HEK293 (cell line): Measurements from ENCODE around the gene KIF17.

Source experiments
- CTCF ChIA-PET: fragments of 350-600 bp; formaldehyde crosslinking; extraction: SDS; loops from one replicate; lab custom pipeline; 2021; ENCODE audit warnings: antibody characterized with exemption; lab: Yijun Ruan, JAX
- POLR2A ChIA-PET: fragments of 300-600 bp; formaldehyde crosslinking; extraction: SDS; loops from one replicate; lab custom pipeline; 2020; ENCODE audit warnings: antibody characterized with exemption, inconsistent platforms; lab: Yijun Ruan, JAX
- H3K27ac ChIP-seq: fragments of 200-500 bp; sonication (Bioruptor generic); 2 replicates; pipeline ENCODE4 v1.5.1; 2014; ENCODE audit warnings: low read depth, low read length, control low read depth, inconsistent platforms; ENCODE audit errors: extremely low read depth
- H3K36me3 ChIP-seq, 2 experiments: fragments of 200-500 bp in 1 of 2; sonication (Bioruptor generic) in 1 of 2; 1 replicate in 1 of 2; 2 replicates in 1 of 2; pipeline ENCODE4 v1.5.1; 2014 to 2017; ENCODE audit warnings: inconsistent platforms in 2 of 2, low read length in 2 of 2; ENCODE audit not compliant: control insufficient read depth in 2 of 2, insufficient read depth in 1 of 2
- H3K4me1 ChIP-seq: fragments of 200-500 bp; sonication (Bioruptor generic); 2 replicates; pipeline ENCODE4 v1.5.1; 2014; ENCODE audit warnings: mild to moderate bottlenecking, low read length, inconsistent platforms; ENCODE audit not compliant: control insufficient read depth, insufficient read depth
- H3K4me3 ChIP-seq: 2 replicates; pipeline ENCODE4 v1.5.1; 2011; ENCODE audit warnings: low read depth, mild to moderate bottlenecking, control low read depth, low read length, moderate library complexity
- H3K9me3 ChIP-seq: fragments of 200-500 bp; sonication (Bioruptor generic); 2 replicates; pipeline ENCODE4 v1.5.1; 2014; ENCODE audit warnings: low read depth, low read length, inconsistent platforms; ENCODE audit not compliant: control insufficient read depth, insufficient read depth
- CTCF ChIP-seq: fragments of 450-650 bp; formaldehyde crosslinking; IDR thresholded peaks from 2 replicates; pipeline ENCODE4 v1.5.1; 2016; ENCODE audit warnings: missing biosample characterization, missing genetic modification characterization
- GLIS1 ChIP-seq: fragments of 450-650 bp; formaldehyde crosslinking; IDR thresholded peaks from 2 replicates; pipeline ENCODE4 v1.5.1; 2016; ENCODE audit warnings: missing biosample characterization, missing genetic modification characterization
- HIC1 ChIP-seq: fragments of 450-650 bp; formaldehyde crosslinking; IDR thresholded peaks from 2 replicates; pipeline ENCODE4 v1.5.1; 2016; ENCODE audit warnings: missing biosample characterization, missing genetic modification characterization
- IKZF3 ChIP-seq: fragments of 450-650 bp; IDR thresholded peaks from 2 replicates; pipeline ENCODE4 v1.5.0; 2018; ENCODE audit warnings: missing biosample characterization, mild to moderate bottlenecking, missing genetic modification characterization, moderate library complexity
- INSM2 ChIP-seq: fragments of 450-650 bp; formaldehyde crosslinking; IDR thresholded peaks from 2 replicates; pipeline ENCODE4 v1.5.1; 2016; ENCODE audit warnings: missing biosample characterization, missing genetic modification characterization
- KLF10 ChIP-seq: fragments of 450-650 bp; IDR thresholded peaks from 2 replicates; pipeline ENCODE4 v1.5.1; 2018; ENCODE audit warnings: missing biosample characterization, mild to moderate bottlenecking, missing genetic modification characterization
- KLF16 ChIP-seq: fragments of 450-650 bp; formaldehyde crosslinking; IDR thresholded peaks from 2 replicates; pipeline ENCODE4 v1.5.1; 2017; ENCODE audit warnings: missing biosample characterization, missing genetic modification characterization
- SP3 ChIP-seq: fragments of 450-650 bp; formaldehyde crosslinking; IDR thresholded peaks from 2 replicates; pipeline ENCODE4 v1.5.1; 2016; ENCODE audit warnings: missing biosample characterization, missing genetic modification characterization
- ZBTB10 ChIP-seq: fragments of 450-650 bp; formaldehyde crosslinking; IDR thresholded peaks from 2 replicates; pipeline ENCODE4 v1.5.1; 2016; ENCODE audit warnings: missing biosample characterization, missing genetic modification characterization
- ZBTB44 ChIP-seq: fragments of 450-650 bp; IDR thresholded peaks from 2 replicates; pipeline ENCODE4 v1.5.1; 2018; ENCODE audit warnings: missing biosample characterization, mild to moderate bottlenecking, missing genetic modification characterization
- ZNF341 ChIP-seq: fragments of 450-650 bp; formaldehyde crosslinking; IDR thresholded peaks from 2 replicates; pipeline ENCODE4; 2016; ENCODE audit warnings: low read depth, missing biosample characterization, missing genetic modification characterization
- ZNF423 ChIP-seq: fragments of 450-650 bp; formaldehyde crosslinking; IDR thresholded peaks from 2 replicates; pipeline ENCODE4 v1.5.1; 2016; ENCODE audit warnings: missing biosample characterization, missing genetic modification characterization
- ZNF426 ChIP-seq: fragments of 450-650 bp; formaldehyde crosslinking; IDR thresholded peaks from 2 replicates; pipeline ENCODE4 v1.5.1; 2017; ENCODE audit warnings: missing biosample characterization, missing genetic modification characterization, mild to moderate bottlenecking, inconsistent platforms, moderate library complexity
- ZNF449 ChIP-seq: fragments of 450-650 bp; formaldehyde crosslinking; IDR thresholded peaks from 2 replicates; pipeline ENCODE4 v1.5.1; 2017; ENCODE audit warnings: missing biosample characterization, mild to moderate bottlenecking, missing genetic modification characterization, moderate library complexity
- ZNF621 ChIP-seq: fragments of 450-650 bp; formaldehyde crosslinking; IDR thresholded peaks from 2 replicates; pipeline ENCODE4 v1.5.1; 2017; ENCODE audit warnings: missing biosample characterization, missing genetic modification characterization
- ZNF623 ChIP-seq: fragments of 450-650 bp; formaldehyde crosslinking; IDR thresholded peaks from 2 replicates; pipeline ENCODE4 v1.5.1; 2016; ENCODE audit warnings: missing biosample characterization, missing genetic modification characterization
- ZNF626 ChIP-seq: fragments of 450-650 bp; sonication (Bioruptor Pico); formaldehyde crosslinking; IDR thresholded peaks from 2 replicates; pipeline ENCODE4 v1.5.1; 2018; ENCODE audit warnings: missing biosample characterization, missing genetic modification characterization, inconsistent platforms
- ZNF629 ChIP-seq: fragments of 450-650 bp; formaldehyde crosslinking; IDR thresholded peaks from 2 replicates; pipeline ENCODE4 v1.5.1; 2017; ENCODE audit warnings: missing biosample characterization, missing genetic modification characterization
- ZNF707 ChIP-seq: fragments of 450-650 bp; formaldehyde crosslinking; IDR thresholded peaks from 2 replicates; pipeline ENCODE4 v1.5.1; 2016; ENCODE audit warnings: missing biosample characterization, missing genetic modification characterization

KIF17 gene

GRCh38 chr1:20733360-20733975, 15.7 kb upstream of the KIF17 start (continued):
- no peak for TF ChIP-seq ZNF341 (tag by site-specific recombination)

- Histone ChIP-seq H3K4me3 (peak within 1 kb of the TSS; percentile 44), H3K27ac (no peak within 1 kb of the TSS; the same call in 1 of the 2 replicates), H3K4me1 (peaks cover 8% of the 10 kb centered on the region), H3K36me3 (peaks cover 0 to 10% of the 10 kb centered on the region in 2 experiments; a peak in 1 of 3 replicates), H3K9me3 (no peaks in the 10 kb centered on the region)
- POLR2A ChIA-PET: interaction anchor here (1.8 to 2.1 kb wide), 2 partner anchors 15 to 54 kb away, joined by 4 to 8 read pairs; partner anchors contain the start of genes HP1BP3 and KIF17
- CTCF ChIA-PET: interaction anchor here (0.7 to 2.0 kb wide), 7 partner anchors 11 to 1231 kb away, joined by 3 to 13 read pairs (median 3); no protein-coding TSS in a partner anchor
- TF ChIP-seq IKZF3 (tag by site-specific recombination) (0 out of 2 replicates have a peak, but pooled peaks have one; percentile 17), SP3 (tag by site-specific recombination) (0 out of 2 replicates have a peak, but pooled peaks have one; percentile 25), ZNF629 (tag by site-specific recombination) (0 out of 2 replicates have a peak, but pooled peaks have one; percentile 41), KLF10 (tag by site-specific recombination) (0 out of 2 replicates have a peak, but pooled peaks have one; percentile 25), ZNF621 (no peak), ZNF707 (tag by site-specific recombination) (no peak), ZNF426 (tag by site-specific recombination) (no peak), KLF16 (tag by site-specific recombination) (peak; percentile 51; the same call in 1 of the 2 replicates), ZBTB44 (tag by site-specific recombination) (no peak), ZNF623 (tag by site-specific recombination) (0 out of 2 replicates have a peak, but pooled peaks have one; percentile 0), ZNF449 (tag by site-specific recombination) (0 out of 2 replicates have a peak, but pooled peaks have one; percentile 16), HIC1 (peak; percentile 74), CTCF (tag by site-specific recombination) (peak; percentile 56), GLIS1 (tag by site-specific recombination) (peak; percentile 72), ZNF423 (tag by site-specific recombination) (peak; percentile 49; the same call in 1 of the 2 replicates), INSM2 (peak; percentile 9; the same call in 1 of the 2 replicates), ZBTB10 (tag by site-specific recombination) (no peak; the same call in 1 of the 2 replicates), ZNF626 (tag by site-specific recombination) (no peak)
These were observed 15.0 kb upstream of the KIF17 start, which contains the start of gene SH2D5 for GRCh38 chr1:20732588-20733359. TSS of gene SH2D5 (minus strand) at chr1:20732703. CDS start at chr1:20728044, 4,659 bp downstream.
